ENCODE results near the gene PLIN5.

DNA sequence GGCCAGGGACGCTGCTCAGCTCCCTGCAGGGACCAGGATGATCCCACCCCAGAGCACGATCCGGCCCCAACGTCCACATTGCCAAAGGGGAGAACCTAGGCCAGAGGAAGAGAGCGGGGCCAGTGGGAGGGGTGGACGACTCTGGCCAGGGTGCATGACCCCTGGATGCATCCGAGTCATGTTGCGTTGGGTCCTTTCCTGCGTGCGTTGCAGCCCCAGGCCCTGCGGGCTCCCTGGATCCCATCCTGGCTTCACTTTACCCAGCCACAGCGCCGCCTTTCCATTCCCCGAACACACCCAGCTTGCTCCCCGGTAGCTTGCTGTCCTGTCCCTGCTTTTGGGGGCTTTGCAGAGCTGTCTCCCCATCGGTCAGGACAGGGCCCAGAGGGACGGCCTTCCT, 27.2 kb downstream of the PLIN5 start:
- TF ChIP-seq GATA2 (IDR thresholded peaks at IDR 0.05; ENCODE audit: low read depth, low read length) (no peak), GATA3 (IDR thresholded peaks at IDR 0.05; ENCODE audit: low read depth, low read length) (no peak)

All from SH-SY5Y (cell line).